Activated T-helper 1 cell treated with Interleukin-2 at 50 U/mL for 16 hours (primary cell): ENCODE measurements around the gene BRICD5.
"Not testable (repeated sequence)": the region's sequence is repeated elsewhere in the genome, so short reads cannot be mapped to it uniquely, and the experiment has no call there.

ENCODE experiments used
- DNase-seq: peaks from one replicate; pipeline ENCODE4 v3.0.0-alpha.2; 2020; ENCODE audit warnings: low read depth

The BRICD5 gene

DNA sequence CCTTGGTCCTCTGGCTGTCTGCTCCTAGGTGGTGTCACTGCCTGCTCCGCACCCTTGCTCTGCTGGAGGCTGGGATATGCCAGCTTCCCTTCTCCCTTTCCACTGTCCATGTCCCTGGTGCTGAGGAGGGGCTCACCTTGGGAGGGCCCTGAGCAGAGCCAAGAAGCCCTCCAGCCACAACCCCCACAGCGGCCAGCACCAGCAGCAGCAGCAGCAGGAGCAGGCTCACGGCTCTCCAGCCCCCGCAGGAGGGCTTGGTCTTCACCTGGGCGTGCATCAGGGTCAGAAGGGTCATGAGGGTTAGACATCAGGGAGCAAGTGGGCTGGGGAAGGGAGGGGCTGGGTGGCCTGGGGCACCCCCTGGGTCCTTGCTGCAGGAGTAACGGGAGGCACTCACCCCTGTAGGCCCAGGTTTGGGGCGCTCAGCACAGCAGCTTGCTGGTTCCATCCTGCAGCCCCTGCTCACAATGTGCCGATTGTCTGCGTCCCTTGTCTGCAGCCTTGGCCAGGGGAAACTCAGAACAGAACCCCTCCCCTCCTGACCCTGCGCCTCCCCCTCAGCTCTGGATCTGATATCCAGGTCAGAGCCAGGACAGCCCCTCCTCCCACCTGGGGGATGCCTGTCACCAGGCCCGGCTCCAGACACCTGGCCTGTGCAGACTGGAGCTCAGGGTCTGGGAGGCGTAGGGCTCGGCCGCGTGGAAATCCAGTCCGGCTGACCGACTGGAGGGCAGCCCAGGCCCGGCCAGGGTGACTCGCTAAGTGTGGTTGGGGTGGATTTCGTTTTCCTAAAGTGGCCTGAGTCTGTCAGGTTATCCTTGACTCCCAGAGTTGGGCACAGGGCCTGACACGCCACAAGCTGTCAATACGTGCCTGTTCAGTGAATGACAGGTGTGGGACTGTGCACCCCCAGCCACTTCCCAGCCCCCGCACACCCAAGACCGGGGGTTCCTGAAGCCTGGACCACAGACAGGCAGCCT lies at the start of gene BRICD5:
TSS of gene BRICD5 (minus strand) at position 478 of the 980 bp plus-strand sequence. CDS start at position 448, 30 bp downstream.
- DNase-seq, result no peak

- DNase-seq, result no peak
Measured at GRCh38 chr16:2260250-2260649, 49.6 kb upstream of the BRICD5 start.

DNA sequence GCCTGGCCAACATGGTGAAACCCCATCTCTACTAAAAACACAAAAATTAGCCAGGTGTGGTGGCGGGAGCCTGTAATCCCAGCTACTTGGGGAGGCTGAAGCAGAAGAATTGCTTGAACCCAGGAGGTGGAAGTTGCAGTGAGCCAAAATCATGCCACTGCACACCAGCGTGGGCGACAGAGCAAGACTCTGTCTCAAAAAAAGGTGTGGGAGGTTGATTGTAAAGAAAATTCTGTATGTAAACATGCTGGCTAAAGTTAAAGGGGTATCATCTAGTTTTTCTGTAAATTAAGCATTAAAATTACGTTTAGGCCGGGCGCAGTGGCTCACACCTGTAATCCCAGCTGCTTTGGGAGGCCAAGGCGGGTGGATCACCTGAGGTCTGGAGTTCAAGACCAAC lies 47.9 kb upstream of the BRICD5 start:
- DNase-seq, result not testable (repeated sequence)

GRCh38 chr16:2257726-2258125 lies 47.1 kb upstream of the BRICD5 start:
- no peak for DNase-seq

- DNase-seq, result no peak
Measured at GRCh38 chr16:2256531-2257140, 46.0 kb upstream of the BRICD5 start.

DNA sequence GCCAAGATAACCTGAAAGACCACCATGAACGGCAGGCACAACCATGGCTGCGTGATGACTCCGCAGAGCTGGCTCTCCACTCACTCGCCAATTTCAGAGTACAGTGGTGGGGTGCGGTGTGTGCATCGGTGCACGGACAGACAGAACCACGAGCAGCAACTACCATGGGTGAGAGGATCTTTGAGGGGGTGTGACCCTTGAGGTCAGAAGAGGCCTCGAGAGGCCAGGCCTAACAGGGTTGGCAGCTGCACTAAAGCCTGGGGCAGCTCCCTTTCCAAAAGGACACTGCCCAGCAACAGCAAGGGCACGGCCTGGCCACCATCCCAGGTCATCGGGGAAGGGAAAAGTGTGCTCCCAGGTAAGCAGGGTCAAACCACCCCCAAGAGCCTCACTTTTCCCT lies 42.6 kb upstream of the BRICD5 start:
- no peak for DNase-seq

- DNase-seq, result no peak
Measured at GRCh38 chr16:2252806-2253148, 42.1 kb upstream of the BRICD5 start.

DNA sequence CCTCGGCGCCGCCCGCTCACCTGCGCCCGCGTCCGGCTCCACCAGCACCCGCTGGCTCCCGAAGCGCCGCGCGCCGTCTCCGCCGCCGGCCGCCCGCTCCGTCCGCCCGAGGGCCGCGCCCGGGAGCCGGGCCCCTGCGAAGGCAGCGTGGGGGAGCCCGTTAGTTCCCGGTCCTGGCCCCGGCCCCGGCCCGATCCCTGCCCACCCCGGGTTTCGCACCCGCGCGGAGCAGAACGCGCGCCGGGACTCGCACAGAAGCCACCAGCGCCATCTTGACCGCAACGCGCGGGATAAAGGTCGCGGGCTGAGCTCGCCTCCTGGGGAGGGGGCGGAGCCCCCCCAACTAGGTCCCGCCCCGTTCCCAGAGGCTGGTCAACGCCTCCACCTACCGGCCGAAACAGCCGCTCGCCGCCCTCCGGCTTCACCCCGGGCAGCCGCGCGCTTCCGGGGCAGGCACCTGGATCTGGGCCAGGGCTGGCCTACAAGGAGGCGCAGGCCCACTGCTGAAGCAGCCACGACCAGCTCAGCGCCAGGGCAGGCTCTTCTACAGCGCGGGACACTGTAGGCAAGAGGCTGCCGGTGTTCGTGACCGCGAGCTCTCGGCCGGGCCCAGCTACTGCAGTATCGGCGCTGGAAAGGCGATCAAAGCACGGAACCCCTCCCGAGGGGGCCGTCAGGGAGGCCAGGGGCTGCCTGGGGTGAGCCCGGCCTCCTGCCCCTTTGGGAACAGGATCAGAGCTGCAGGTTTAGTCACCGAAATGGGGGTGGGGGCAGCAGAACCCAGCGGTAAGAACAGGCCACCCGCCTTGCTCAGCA lies 40.8 kb upstream of the BRICD5 start, which contains the start of gene ECI1:
TSS of gene ECI1 (minus strand) at position 292 of the 816 bp plus-strand sequence. CDS start at position 271, 21 bp downstream.
- DNase-seq, result peak; percentile 72

DNA sequence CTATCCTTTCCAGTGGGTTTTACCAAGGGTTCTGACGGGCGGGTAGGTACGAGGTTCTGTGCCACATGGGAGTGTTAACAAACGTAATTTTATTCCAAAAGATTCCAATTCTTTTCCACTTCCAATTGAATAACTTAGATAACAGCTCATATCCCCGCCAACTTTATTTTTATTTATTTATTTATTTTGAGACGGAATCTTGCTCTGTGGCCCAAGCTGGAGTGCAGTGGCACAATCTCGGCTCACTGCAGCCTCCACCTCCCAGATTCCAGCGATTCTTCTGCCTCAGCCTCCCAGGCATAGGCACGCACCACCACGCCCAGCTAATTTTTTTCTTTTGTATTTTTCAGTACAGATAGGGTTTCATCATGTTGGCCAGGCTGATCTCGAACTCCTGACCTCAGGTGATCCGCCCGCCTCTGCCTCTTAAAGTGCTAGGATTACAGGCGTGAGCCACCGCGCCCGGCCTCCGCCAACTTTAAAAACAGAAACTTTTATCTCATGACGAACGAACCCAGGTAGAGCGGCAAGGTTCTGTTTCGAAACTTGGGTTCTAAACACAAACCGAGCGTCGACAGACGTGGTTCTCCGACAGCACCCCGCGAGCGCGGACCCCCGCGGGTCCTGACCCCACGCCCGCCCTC lies 40.1 kb upstream of the BRICD5 start:
- DNase-seq, result no peak

GRCh38 chr16:2246301-2246885 lies 35.7 kb upstream of the BRICD5 start:
- DNase-seq, result no peak

DNA sequence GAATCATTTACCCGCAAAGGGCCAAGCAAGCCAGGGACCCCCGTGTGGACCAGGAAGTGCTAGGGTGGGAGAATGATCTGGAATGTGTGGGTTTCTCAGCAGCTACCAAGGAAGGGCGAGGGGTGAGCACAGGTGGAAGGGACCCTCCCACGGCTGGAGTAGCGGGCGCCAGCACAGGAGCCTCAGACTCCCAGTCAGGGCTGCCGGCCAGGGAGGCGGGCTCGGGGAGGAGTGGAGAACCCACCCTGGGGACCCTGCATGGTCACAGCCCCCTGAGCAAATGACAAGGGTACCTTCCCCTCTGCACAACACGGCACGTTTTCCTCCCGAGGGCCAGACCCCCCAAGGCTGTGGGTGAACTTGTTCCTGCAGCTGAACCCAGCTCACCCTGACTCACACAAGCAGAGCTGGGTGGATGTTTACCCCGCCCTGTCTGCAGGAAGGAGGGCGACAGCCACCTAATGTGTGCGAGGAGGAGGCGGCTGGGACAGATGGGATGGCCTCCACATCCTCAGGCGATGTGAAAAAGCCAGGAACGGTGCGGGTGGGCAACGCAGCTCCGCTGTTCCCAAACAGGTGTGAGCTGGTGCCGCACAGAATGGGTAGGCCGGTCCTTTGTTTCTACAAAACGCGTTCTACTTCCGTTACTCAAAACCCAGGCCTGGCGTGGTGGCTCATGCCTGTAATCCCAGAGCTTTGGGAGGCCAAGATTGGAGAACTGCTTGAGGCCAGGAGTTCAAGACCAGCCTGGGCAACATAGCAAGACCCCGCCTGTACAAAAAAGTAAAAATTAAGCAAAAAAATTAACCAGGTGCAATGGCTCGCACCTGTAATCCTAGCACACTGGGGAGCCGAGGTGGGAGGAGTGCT lies 34.5 kb upstream of the BRICD5 start:
- no peak for DNase-seq

DNA sequence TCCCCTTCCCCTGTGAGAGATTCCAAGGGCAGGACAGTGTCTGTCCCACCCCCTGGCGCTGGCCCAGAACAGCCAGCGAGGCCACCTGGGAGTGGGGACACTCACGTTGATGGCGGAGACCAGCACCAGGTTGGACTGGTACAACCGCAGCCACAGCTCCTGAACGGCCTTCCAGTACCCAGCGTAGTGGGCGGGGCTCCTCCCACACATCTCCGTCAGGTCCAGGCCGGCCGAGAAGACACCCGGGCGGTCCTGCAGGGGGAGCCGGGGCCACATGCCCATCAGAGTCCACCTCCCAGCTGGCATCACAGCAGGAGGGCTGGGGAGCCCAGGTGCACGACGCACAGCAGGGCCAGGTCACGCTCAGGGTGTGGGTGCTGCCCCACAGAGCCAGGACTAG lies 33.6 kb upstream of the BRICD5 start:
- no peak for DNase-seq

DNA sequence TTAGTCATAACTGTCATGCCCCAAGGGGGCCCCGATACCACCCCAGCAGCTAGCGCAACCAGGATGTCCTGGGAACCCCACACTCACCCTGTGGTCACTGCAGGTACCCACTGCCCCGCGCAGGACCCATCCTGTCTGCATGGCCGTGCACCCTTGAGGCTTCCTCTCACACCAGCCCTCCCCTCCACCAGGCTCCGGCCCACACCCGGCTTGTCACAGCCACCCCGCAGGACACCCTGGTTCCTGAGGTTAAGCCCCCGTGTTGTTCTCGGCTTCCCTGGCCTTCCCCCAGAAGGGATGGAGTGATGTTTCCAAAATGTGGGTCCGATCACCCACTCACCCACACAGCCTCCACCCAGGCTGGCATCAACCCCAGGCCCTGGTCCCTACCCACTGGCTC lies 33.1 kb upstream of the BRICD5 start:
- DNase-seq, result no peak

- DNase-seq, result no peak
Measured at GRCh38 chr16:2243031-2243528, 32.4 kb upstream of the BRICD5 start.

GRCh38 chr16:2242598-2242997 lies 31.9 kb upstream of the BRICD5 start:
- DNase-seq, result no peak

DNA sequence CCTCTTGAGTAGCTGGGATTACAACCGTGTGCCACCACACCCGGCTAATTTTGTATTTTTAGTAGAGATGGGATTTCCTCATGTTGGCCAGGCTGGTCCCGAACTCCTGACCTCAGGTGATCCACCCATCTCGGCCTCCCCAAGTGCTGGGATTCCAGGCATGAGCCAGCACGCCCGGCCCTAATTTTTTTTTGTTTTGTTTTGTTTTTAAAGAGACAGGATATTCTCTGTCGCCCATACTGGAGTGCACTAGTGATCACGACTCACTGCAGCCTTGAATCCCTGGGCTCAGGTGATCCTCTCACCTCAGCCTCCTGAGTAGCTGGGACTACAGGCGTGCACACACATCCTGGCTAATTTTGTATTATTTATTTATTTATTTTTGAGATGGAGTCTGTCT lies 29.7 kb upstream of the BRICD5 start:
- DNase-seq, result not testable (repeated sequence)

DNA sequence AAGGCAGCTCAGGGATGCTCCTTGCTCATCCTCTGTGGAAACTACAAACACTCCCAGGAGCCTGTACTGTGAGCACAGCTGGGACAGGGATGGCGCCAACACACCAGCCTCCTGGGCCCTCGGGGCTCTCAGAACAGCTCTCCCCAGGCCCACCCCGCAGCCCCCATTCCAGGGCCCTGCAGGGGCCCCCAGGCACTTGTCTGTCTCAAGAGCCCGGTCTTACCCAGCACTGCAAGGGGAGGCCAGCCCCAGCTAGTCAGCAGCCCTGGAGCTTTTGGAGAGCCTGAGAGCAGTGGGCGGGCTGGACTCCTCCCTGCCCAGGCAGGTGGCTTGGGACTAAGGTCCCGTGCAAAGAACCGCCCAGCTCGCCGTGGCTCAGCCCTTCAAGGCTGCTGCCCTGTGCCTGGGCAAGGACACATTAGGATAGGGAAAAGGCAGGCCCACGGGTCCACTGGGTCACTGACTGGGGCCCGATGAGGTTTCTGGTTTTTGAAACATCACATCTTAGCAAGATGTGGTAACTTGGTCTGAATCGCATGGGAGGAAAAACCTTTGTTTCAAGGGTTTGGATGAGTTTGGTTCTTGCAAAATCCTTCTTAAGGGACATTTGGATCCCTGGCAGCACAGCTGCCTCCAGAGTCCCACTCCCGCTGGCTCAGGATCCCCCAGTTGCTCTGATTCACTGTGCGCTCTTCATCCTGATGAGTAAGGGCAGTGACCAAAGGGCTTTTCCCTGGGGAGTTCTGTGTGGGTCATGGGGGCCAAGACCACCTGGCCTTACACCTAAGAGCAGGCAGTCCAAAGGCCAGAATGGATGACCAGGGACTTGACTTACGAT lies 28.4 kb upstream of the BRICD5 start:
- no peak for DNase-seq

- no peak for DNase-seq
Measured at GRCh38 chr16:2238150-2238837, 27.6 kb upstream of the BRICD5 start.
